Forelimb muscle (tissue), 1 donor: Measurements from ENCODE around the gene PRKCZ. TPM values are rescaled to one million over a fixed set of nuclear protein-coding genes. Genes with fewer than 3 reads are reported as not detected.

ENCODE experiments used
- DNase-seq: peaks from one replicate; pipeline ENCODE4 v3.0.0-alpha.2; 2013; ENCODE audit warnings: low read depth
- polyA plus RNA-seq: library from polyadenylated mRNA; unstranded; fragments of 120-200 nt; gene quantifications from one replicate; pipeline ENCODE4 v1.2.1, GENCODE V29; 2013; ENCODE audit not compliant: insufficient read length

Gene PRKCZ
- 7.6 TPM for polyA plus RNA-seq

DNA sequence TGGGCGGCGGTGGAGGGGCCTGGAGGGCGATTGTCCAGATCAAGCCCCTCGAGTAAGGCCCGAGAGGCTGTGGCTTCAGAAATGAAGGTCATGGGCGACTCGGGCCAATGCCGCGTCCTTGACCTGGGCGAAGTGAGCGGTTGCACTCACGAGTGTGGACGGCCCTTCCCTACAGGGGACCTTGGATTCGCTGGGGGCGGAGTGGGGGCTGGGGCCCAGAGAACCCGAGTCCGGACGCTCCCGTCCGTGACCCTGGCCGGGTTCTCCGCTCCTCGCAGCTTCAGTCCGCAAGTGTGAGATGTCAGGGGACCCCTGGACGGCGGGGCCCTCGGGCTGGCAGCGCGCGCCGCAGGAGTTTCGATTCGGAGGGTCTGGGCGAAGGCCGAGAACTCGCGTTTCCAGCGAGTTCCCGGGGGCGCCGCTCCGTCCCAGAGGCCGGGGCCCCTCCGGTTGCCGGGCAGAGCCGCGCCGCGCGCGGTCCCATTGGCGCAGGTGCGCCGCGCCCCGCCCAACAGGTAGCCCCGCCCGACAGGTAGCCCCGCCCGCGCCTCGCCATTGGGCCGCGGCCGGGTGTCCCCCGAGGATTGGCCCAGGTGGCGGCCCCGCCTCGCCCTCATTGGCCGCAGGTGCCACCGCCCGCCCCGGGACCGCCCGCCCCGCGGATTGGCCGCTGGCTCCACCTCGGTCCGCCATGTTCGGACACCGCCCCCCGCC lies at the start of gene PRKCZ:
Gene PRKCZ, plus strand, starts transcription at position 694 of the 714 bp plus-strand sequence. CDS start 220 bp downstream, outside the sequence.
- DNase-seq = no peak

GRCh38 chr1:2000432-2000831 lies 49.8 kb upstream of the PRKCZ start:
- no peak for DNase-seq

- no peak for DNase-seq
These were observed 49.4 kb upstream of the PRKCZ start for GRCh38 chr1:2000850-2001249.

GRCh38 chr1:2001773-2002411 lies 48.3 kb upstream of the PRKCZ start:
- DNase-seq = no peak

DNA sequence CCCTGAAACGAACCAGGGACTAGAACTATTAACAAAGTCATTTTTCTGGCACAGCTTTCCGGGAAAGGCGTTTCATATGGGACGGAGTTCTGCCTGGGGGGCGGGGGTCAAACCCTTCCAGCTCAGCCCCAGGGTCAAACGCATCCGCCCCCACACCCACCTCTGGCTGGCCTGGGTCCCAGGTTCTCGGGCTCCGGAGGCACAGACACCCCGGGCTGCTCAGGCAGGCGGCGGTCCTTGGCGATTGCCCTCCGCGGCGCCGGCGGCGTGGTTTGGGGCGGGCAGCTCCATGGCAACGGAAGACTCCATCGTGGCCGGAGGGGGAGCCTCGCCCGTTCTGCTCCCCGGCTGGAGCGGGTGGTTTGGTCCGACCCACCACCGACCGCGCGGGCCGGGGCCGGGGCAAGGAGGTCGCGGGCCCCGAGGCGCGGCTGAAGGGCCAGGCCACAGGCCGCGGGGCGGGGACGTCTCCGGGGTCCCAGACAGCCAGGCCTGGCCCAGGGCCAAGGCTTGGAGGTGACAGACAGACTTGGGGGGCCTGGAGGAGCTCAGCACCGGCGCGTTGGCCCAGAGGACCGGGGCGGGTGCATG lies 46.6 kb upstream of the PRKCZ start, which contains the start of gene CFAP74:
Gene CFAP74, minus strand, starts transcription at position 246 of the 591 bp plus-strand sequence. CDS start 12,830 bp downstream, outside the sequence.
- no peak for DNase-seq

GRCh38 chr1:2004856-2005255 lies 45.4 kb upstream of the PRKCZ start:
- no peak for DNase-seq

- DNase-seq = no peak
These were observed 40.8 kb upstream of the PRKCZ start for GRCh38 chr1:2009101-2010053.

GRCh38 chr1:2014181-2014580 lies 36.0 kb upstream of the PRKCZ start:
- no peak for DNase-seq

- no peak for DNase-seq
These were observed 35.2 kb upstream of the PRKCZ start for GRCh38 chr1:2014741-2015735.

DNA sequence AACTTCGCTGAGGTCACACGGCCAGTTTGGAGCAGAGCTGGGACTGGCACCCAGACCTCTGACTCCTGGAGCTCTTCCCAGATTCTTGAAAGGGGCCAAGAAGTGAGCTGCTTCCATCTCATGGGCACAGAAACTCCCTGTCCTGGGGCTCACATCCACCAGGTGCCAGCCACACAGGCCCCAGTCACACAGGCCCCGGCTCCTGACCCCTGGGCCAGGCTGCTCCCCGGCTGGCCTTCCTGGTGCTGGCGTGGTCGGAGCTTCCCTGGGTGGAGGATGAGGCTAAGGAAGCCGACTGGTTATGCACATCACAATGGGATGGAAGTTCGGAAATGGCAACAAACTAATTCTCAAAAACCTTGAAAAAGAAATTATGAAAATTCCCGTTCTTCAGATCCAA lies 34.1 kb upstream of the PRKCZ start:
- no peak for DNase-seq

- no peak for DNase-seq
These were observed 31.7 kb upstream of the PRKCZ start for GRCh38 chr1:2018217-2019171.

GRCh38 chr1:2019172-2019543 lies 31.1 kb upstream of the PRKCZ start, which contains the start of gene GABRD:
Gene GABRD (plus strand): TSS chr1:2019345. CDS start chr1:2019424, 79 bp downstream.
- DNase-seq = no peak

- DNase-seq = no peak
These were observed 30.5 kb upstream of the PRKCZ start for GRCh38 chr1:2019571-2020309.

- no peak for DNase-seq
These were observed 29.9 kb upstream of the PRKCZ start for GRCh38 chr1:2020310-2020655.

- no peak for DNase-seq
These were observed 28.7 kb upstream of the PRKCZ start for GRCh38 chr1:2021550-2021949.

DNA sequence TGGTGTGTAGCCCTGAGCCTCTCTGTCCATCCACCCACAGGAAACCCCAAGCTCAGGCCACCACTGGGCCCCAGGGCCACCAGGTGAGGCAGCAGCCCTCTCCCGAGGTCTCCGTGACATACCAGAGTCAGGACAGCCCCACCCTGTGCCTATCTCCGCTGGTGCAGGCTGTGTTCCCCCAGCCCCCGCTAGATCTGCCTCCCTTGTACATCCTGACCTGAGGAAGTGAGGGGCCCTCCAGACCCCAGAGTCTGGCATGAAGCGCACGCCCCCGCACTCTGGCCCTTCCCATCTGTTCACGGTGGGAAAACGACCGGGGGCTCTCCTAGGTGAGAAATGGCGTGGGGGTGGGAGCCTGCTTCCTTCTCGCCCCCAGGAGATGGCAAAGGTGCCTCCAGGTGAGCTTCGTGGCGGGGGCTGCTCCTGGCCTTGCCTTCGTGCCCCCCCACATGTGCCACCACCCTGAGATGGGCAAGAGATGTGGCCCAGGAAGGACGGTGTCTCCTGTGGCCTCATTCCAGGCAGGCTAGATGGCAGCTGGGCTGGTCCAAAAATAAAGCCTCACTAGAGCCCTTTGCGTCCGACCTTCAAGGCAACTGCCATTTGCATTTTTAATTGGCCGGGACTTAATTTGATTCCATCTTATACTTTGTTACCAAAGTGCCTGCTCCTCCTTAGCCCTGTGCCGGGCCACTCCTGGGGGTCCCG lies 28.0 kb upstream of the PRKCZ start:
- DNase-seq = no peak

DNA sequence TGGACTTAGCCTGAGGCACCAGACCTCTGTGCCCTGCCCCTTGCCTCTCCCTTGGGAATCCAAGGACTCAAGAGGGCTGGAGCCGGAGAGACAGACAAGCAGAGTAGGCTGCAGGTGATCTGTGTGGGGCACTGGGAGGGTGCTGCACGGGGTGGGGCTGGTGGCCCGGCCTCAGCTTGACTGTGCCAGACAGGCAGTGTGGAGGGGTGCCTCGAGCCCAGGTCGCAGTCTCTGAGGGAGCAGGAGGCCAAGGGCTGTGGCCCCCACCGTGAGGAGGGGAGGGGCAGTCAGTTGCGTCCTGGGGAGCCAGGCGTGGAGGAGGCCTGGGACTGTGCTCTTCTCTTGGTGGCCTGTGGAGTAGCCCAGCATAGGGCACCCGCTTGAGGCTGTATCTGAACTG lies 27.0 kb upstream of the PRKCZ start:
- DNase-seq = no peak

DNA sequence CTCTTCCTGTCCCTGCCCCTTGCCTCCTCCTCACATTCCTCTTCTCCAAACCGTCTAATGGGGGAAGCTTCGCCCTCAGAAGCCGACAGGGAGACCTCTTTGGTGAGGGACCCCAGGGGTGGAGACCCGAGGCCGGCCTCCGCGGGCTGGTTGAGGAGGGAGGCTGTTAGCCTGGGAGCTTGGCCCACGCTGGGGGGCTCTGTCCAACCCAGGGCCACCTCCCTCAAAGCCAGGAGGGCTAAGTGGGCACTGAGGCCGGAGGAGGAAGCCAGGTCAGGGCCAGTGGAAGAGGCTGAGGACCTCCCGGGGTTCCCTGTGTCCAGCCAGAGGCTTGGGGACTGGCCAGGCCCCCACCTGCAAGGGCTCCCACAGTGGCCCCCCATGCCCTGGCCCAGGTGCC lies 25.8 kb upstream of the PRKCZ start:
- no peak for DNase-seq
